Body of pancreas (tissue), 4 donors: Measurements from ENCODE around the gene RFT1. TPM values are rescaled to one million over a fixed set of nuclear protein-coding genes. Genes with fewer than 3 reads are reported as not detected.

Experiments
- ATAC-seq: fragments of 150-250 bp; one replicate; pipeline ENCODE4 v1.9.1; 2016
- DNase-seq, 4 donors: peaks; one replicate each; pipeline ENCODE4 v3.0.0-alpha.2; 2019
- H3K27ac ChIP-seq, 4 donors: fragments of 200-600 bp; sonication (generic); 1 replicate in 3 of 4; 2 replicates in 1 of 4; pipeline versions ENCODE4 v1.5.1 to v1.6.1; 2016 to 2019; ENCODE audit warnings: mild to moderate bottlenecking in 1 of 4, mixed read lengths in 1 of 4, moderate library complexity in 1 of 4
- H3K27me3 ChIP-seq, 2 donors: fragments of 200-600 bp; sonication (generic); one replicate each; pipeline ENCODE4 v1.6.0; 2016; ENCODE audit warnings: mild to moderate bottlenecking in 1 of 2
- H3K36me3 ChIP-seq, 2 donors: fragments of 200-600 bp; sonication (generic); replicated peaks in 1 of 2; 2 replicates each; pipeline ENCODE4 v1.5.1; 2016; ENCODE audit warnings: low read depth in 2 of 2; ENCODE audit not compliant: insufficient read depth in 1 of 2
- H3K4me1 ChIP-seq: fragments of 200-600 bp; sonication (generic); one replicate; pipeline ENCODE4 v1.6.0; 2016
- H3K4me3 ChIP-seq, 2 donors: fragments of 200-600 bp; sonication (generic); 1 replicate in 1 of 2; 2 replicates in 1 of 2; pipeline ENCODE4 v1.5.1; 2016 to 2019
- H3K9me3 ChIP-seq, 3 donors: fragments of 200-600 bp; sonication (generic); 1 replicate in 2 of 3; 2 replicates in 1 of 3; pipeline ENCODE4 v1.5.1; 2016
- POLR2A ChIP-seq, 3 donors: fragments of 450-650 bp; IDR thresholded peaks; one replicate each; pipeline ENCODE4 v1.6.1; 2016; ENCODE audit warnings: antibody characterized with exemption in 3 of 3, mild to moderate bottlenecking in 2 of 3
- WGBS, 2 donors: methylation state at CpG; one replicate each; pipeline ENCODE4 v1.1.5; 2017; 5-methylcytosine and 5-hydroxymethylcytosine counted together
- intact Hi-C: fragments of 100-400 bp; cut with DNase I; formaldehyde crosslinking; loops from one replicate; pipeline ENCODE4 v1.15.1; 2023
- total RNA-seq, 2 donors: library from RNA; depleted of rRNA; stranded (reverse); fragments of >200 nt; gene quantifications; one replicate each; pipeline ENCODE4 v1.1.0, GENCODE V29; 2016
- TF ChIP-seq, protein P1 (sequence below), 7 experiments: fragments of 450-650 bp in 4 of 7; fragments of 200-600 bp in 3 of 7; sonication (generic) in 3 of 7; IDR thresholded peaks; one replicate each; pipeline ENCODE4 v1.5.1; 2016 to 2019; ENCODE audit warnings: antibody characterized with exemption in 7 of 7

RFT1 gene
- total RNA-seq, 2 donors from 2014 or later = 10.6 to 19.8 TPM

GRCh38 chr3:53082736-53083135 is 47.5 kb downstream of the RFT1 start:
- Histone ChIP-seq H3K36me3 (no peaks in the 10 kb centered on the region), H3K27me3 (no peaks in the 10 kb centered on the region), H3K9me3 (no peaks in the 10 kb centered on the region), H3K4me1 (peaks cover 22% of the 10 kb centered on the region), H3K4me3 (no peak overlapping the region), H3K27ac (no peak overlapping the region)
- TF ChIP-seq POLR2A (IDR thresholded peaks at IDR 0.05) = no peak
- TF ChIP-seq, protein P1, sequence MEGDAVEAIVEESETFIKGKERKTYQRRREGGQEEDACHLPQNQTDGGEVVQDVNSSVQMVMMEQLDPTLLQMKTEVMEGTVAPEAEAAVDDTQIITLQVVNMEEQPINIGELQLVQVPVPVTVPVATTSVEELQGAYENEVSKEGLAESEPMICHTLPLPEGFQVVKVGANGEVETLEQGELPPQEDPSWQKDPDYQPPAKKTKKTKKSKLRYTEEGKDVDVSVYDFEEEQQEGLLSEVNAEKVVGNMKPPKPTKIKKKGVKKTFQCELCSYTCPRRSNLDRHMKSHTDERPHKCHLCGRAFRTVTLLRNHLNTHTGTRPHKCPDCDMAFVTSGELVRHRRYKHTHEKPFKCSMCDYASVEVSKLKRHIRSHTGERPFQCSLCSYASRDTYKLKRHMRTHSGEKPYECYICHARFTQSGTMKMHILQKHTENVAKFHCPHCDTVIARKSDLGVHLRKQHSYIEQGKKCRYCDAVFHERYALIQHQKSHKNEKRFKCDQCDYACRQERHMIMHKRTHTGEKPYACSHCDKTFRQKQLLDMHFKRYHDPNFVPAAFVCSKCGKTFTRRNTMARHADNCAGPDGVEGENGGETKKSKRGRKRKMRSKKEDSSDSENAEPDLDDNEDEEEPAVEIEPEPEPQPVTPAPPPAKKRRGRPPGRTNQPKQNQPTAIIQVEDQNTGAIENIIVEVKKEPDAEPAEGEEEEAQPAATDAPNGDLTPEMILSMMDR (IDR thresholded peaks at IDR 0.05) = no peak
- WGBS, 2 donors = 65 to 75% methylated on average over 8 of the region's 8 CpGs
- ATAC-seq (no peak), DNase-seq (no peak)
- intact Hi-C loops = no loop called here

GRCh38 chr3:53081318-53081717 is 48.9 kb downstream of the RFT1 start:
- intact Hi-C loops = no loop called here
- peaks cover 22% of the 10 kb centered on the region for H3K4me1 ChIP-seq
- H3K27me3 ChIP-seq = no peaks in the 10 kb centered on the region
- DNase-seq = no peak
- H3K36me3 ChIP-seq = no peaks in the 10 kb centered on the region
- H3K27ac ChIP-seq = no peak overlapping the region
- no peak overlapping the region for H3K4me3 ChIP-seq
- WGBS, 2 donors = 81 to 84% methylated on average over 5 of the region's 5 CpGs
- no peaks in the 10 kb centered on the region for H3K9me3 ChIP-seq
- no peak for ATAC-seq
- TF ChIP-seq, protein P1 (IDR thresholded peaks at IDR 0.05) = no peak
- no peak for TF ChIP-seq POLR2A (IDR thresholded peaks at IDR 0.05)

DNA sequence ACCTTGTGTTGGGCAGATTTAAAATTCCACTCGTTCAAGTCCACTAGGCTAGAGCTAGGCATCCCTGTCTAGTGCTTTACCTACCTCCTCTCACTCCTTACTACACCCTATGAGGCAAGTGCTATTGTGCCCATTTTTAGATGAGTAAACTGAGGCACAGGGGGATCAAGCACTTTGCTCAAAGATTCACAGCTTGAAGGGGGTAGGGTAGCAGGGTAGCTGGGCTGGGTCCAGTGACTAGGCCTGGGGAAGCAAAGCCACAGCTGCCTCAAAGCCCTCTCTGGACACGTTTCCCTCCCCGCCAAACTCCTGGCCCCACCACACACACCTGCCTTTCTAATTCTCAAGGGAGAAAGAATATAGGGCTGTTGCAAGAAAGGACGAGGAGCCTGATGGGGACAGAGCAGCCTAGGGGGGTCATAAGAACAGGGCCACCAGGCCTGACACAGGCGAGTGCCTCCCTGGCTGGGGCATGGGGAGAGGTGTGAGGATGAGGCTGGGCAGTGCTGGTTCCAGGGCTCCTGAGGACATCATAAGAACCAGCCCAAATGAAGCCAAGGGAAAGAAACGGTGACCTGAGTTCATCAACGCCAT is 49.5 kb downstream of the RFT1 start:
- Histone ChIP-seq H3K27ac (no peak overlapping the region), H3K4me3 (no peak overlapping the region), H3K9me3 (no peaks in the 10 kb centered on the region), H3K36me3 (no peaks in the 10 kb centered on the region), H3K4me1 (peaks cover 22% of the 10 kb centered on the region), H3K27me3 (no peaks in the 10 kb centered on the region)
- 80 to 83% methylated on average over 7 of the region's 7 CpGs for WGBS, 2 donors
- TF ChIP-seq, protein P1 (IDR thresholded peaks at IDR 0.05) = no peak
- TF ChIP-seq POLR2A (IDR thresholded peaks at IDR 0.05) = no peak
- ATAC-seq (no peak), DNase-seq (no peak)
- intact Hi-C loops = no loop called here

DNA sequence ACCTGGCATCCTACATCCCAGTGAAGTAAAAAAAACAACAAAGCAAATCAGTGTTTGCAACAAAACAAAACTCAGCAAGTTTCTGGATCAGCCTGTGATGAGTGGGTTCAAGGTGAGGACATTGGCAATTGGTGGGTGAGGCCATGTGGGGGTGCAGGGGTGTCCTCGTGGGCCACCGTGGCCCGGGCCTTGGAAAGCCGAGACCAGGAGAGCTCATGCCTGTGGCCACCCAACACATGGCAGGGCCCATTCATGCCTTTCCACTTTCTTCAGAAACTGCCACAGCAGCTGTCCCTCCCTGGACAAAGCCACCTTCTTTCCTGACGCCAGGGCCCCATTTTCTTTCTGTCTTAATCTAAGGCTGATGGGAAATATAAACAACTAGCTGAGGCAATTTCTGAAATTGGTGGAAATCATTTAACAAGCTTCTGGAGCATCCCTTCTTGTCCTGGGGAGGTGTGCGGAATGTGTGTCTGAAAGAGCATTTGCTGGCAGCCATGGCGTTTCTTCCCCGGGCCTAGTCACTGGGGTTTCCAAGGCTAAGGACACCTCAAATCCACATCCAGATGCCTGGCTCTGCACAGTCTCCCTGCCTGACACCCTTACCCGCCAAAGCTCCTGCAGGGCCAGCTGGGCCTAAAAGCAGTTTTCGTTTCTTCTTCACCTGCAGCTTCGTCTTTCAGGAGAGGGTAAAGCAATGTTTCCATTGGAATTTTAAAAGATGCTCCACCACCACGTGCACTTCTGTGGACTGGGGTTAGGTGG is 50.3 kb downstream of the RFT1 start:
- peaks cover 16% of the 10 kb centered on the region for H3K4me1 ChIP-seq
- H3K36me3 ChIP-seq = no peaks in the 10 kb centered on the region
- H3K9me3 ChIP-seq = no peaks in the 10 kb centered on the region
- intact Hi-C loops = loop anchor here (5.0 to 10.0 kb wide), 3 partner anchors 145 to 335 kb away; no protein-coding TSS in a partner anchor
- H3K4me3 ChIP-seq = no peak overlapping the region
- H3K27me3 ChIP-seq = no peaks in the 10 kb centered on the region
- DNase-seq = no peak
- WGBS, 2 donors = 90% methylated on average over 12 of the region's 12 CpGs
- ATAC-seq = no peak
- H3K27ac ChIP-seq = no peak overlapping the region
- TF ChIP-seq, protein P1 (IDR thresholded peaks at IDR 0.05) = no peak
- TF ChIP-seq POLR2A (IDR thresholded peaks at IDR 0.05) = no peak
